Hepatocyte (in vitro differentiated cells): ENCODE measurements around the gene NUP62. TPM values are rescaled to one million over a fixed set of nuclear protein-coding genes. Genes with fewer than 3 reads are reported as not detected.

ENCODE experiments used
- DNase-seq: peaks from one replicate; pipeline ENCODE4 v3.0.0-alpha.2; 2016; ENCODE audit warnings: low spot score
- H2AFZ ChIP-seq: fragments of 200-600 bp; sonication (generic); 2 replicates; pipeline ENCODE4 v1.6.0; 2016; ENCODE audit warnings: antibody characterized with exemption, mild to moderate bottlenecking
- H3K27ac ChIP-seq: fragments of 200-600 bp; sonication (generic); 2 replicates; pipeline ENCODE4 v1.5.1; 2016; ENCODE audit warnings: mild to moderate bottlenecking
- H3K27me3 ChIP-seq: fragments of 200-600 bp; sonication (generic); 2 replicates; pipeline ENCODE4 v1.6.1; 2016
- H3K36me3 ChIP-seq: fragments of 200-600 bp; sonication (generic); replicated peaks from 2 replicates; pipeline ENCODE4 v1.5.1; 2016; ENCODE audit warnings: low read depth; ENCODE audit not compliant: insufficient read depth
- H3K4me1 ChIP-seq: fragments of 200-600 bp; sonication (generic); 2 replicates; pipeline ENCODE4 v1.5.1; 2016; ENCODE audit warnings: mild to moderate bottlenecking, moderate library complexity; ENCODE audit not compliant: insufficient read depth
- H3K4me2 ChIP-seq: fragments of 200-600 bp; sonication (generic); 2 replicates; pipeline ENCODE4 v1.6.0; 2016
- H3K4me3 ChIP-seq: fragments of 200-600 bp; sonication (generic); 2 replicates; pipeline ENCODE4 v1.5.1; 2016; ENCODE audit warnings: mild to moderate bottlenecking
- H3K79me2 ChIP-seq: fragments of 200-600 bp; sonication (generic); 2 replicates; pipeline ENCODE4 v1.6.0; 2017; ENCODE audit warnings: mild to moderate bottlenecking
- H3K9me2 ChIP-seq: fragments of 200-600 bp; sonication (generic); replicated peaks from 2 replicates; pipeline ENCODE4 v1.6.0; 2017; ENCODE audit warnings: mild to moderate bottlenecking; ENCODE audit not compliant: insufficient read depth
- H3K9me3 ChIP-seq: fragments of 200-600 bp; sonication (generic); 2 replicates; pipeline ENCODE4 v1.5.1; 2016; ENCODE audit warnings: low read depth, mild to moderate bottlenecking
- H4K20me1 ChIP-seq: fragments of 200-600 bp; sonication (generic); 2 replicates; pipeline ENCODE4 v1.6.0; 2016; ENCODE audit warnings: mild to moderate bottlenecking; ENCODE audit not compliant: insufficient read depth, poor library complexity, severe bottlenecking
- CTCF ChIP-seq: fragments of 200-600 bp; sonication (generic); IDR thresholded peaks from 2 replicates; pipeline ENCODE4 v1.5.1; 2016; ENCODE audit warnings: antibody characterized with exemption, mild to moderate bottlenecking; ENCODE audit not compliant: poor library complexity
- EZH2 ChIP-seq: fragments of 200-600 bp; sonication (generic); IDR thresholded peaks from 2 replicates; pipeline ENCODE4 v1.6.1; 2016; ENCODE audit warnings: antibody characterized with exemption, mild to moderate bottlenecking, borderline replicate concordance
- EZH2phosphoT487 ChIP-seq: fragments of 200-600 bp; sonication (generic); IDR thresholded peaks from one replicate; pipeline ENCODE4 v1.6.1; 2018; ENCODE audit warnings: antibody characterized with exemption, mild to moderate bottlenecking, low read depth, moderate library complexity; ENCODE audit not compliant: unreplicated experiment, severe bottlenecking
- WGBS: methylation state at CpG from one replicate; pipeline ENCODE4 v1.1.6; 2016; ENCODE audit warnings: low lambda C conversion rate; ENCODE audit errors: missing lambda C conversion rate; 5-methylcytosine and 5-hydroxymethylcytosine counted together
- polyA plus RNA-seq: library from polyadenylated mRNA; unstranded; fragments of >200 nt; fragmentation: Nextera tagmentation; extraction: Ambion mirVana; gene quantifications from 2 replicates; pipeline ENCODE4 v1.2.1, GENCODE V29; 2016
- total RNA-seq: library from RNA; depleted of rRNA; stranded (reverse); fragments of >200 nt; gene quantifications from 2 replicates; pipeline ENCODE4 v1.2.3, GENCODE V29; 2014

NUP62 gene
- total and polyA plus RNA-seq, 2 experiments from 2014 or later: 33.5 to 33.8 TPM

GRCh38 chr19:49863254-49863934, 65.9 kb downstream of the NUP62 start:
- 94% methylated on average over 24 of the region's 24 CpGs for WGBS
- Histone ChIP-seq H3K9me2 (no peaks in the 10 kb centered on the region), H3K27ac (no peak overlapping the region), H3K9me3 (no peaks in the 10 kb centered on the region), H2AFZ (no peak overlapping the region), H3K4me2 (no peak overlapping the region), H3K4me3 (no peak overlapping the region), H3K4me1 (peaks cover 18% of the 10 kb centered on the region), H3K27me3 (no peaks in the 10 kb centered on the region), H4K20me1 (peaks cover 10% of the 10 kb centered on the region), H3K36me3 (no peaks in the 10 kb centered on the region), H3K79me2 (peaks cover 28% of the 10 kb centered on the region)
- TF ChIP-seq EZH2phosphoT487 (no peak), CTCF (no peak), EZH2 (no peak)
- DNase-seq: no peak

DNA sequence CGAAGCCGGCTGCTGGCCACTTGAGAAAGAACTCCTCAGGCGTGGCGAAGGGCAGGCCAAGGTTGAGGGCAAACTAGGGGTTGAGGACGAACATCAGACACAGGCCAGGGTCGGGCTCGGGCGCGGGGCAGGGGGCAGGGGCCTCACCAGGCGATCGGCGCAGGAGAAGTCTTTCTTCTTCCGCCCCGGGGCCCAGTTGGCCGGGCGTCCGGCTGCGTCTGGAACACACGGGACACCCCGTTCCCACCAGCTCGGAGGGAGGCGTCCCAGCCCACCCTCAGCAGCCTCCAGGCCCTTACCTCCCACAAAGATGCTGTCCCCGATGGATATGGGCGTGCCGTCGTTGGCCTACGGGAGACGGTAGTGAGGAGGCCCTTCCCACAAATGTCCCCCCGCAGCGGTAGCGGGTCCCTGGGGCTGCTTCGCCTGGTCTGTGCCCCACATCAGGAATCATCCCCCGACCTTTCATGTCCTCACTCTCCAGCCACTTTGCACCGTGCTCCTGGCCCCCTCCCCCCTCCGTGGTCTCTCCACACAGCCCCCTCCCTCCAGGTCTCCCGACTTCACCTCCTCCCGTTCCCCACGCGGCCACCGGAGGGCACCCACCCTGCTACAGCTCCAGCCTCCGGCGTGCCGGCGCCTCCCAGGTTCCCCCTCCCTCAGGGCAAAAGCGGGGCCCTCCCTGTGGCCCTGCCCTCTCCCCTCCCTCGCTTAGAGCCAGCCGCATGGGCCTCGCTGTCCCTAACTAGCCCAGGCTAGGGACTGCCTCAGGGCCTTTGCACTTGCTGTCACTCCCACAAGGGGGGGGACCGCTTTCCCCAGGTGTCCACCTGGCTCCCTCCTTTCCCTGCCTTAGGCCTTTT, 66.7 kb downstream of the NUP62 start:
- Histone ChIP-seq H4K20me1 (peaks cover 13% of the 10 kb centered on the region), H3K36me3 (no peaks in the 10 kb centered on the region), H3K27me3 (no peaks in the 10 kb centered on the region), H3K4me1 (peaks cover 13% of the 10 kb centered on the region), H3K4me2 (no peak overlapping the region), H3K9me2 (no peaks in the 10 kb centered on the region), H3K79me2 (peaks cover 28% of the 10 kb centered on the region), H3K4me3 (no peak overlapping the region), H3K9me3 (no peaks in the 10 kb centered on the region), H2AFZ (no peak overlapping the region), H3K27ac (no peak overlapping the region)
- TF ChIP-seq CTCF (peak; percentile 20), EZH2 (no peak)
- WGBS: 87% methylated on average over 29 of the region's 49 CpGs
- no peak for DNase-seq

GRCh38 chr19:49861541-49862378, 67.5 kb downstream of the NUP62 start:
- Histone ChIP-seq H4K20me1 (peaks cover 21% of the 10 kb centered on the region), H2AFZ (no peak overlapping the region), H3K27ac (peak overlapping the region; percentile 58), H3K79me2 (peaks cover 28% of the 10 kb centered on the region), H3K4me1 (peaks cover 13% of the 10 kb centered on the region), H3K27me3 (no peaks in the 10 kb centered on the region), H3K9me2 (no peaks in the 10 kb centered on the region), H3K36me3 (no peaks in the 10 kb centered on the region), H3K4me2 (no peak overlapping the region), H3K4me3 (no peak overlapping the region), H3K9me3 (no peaks in the 10 kb centered on the region)
- 92% methylated on average over 38 of the region's 60 CpGs for WGBS
- TF ChIP-seq EZH2phosphoT487 (no peak), CTCF (no peak), EZH2 (no peak)
- DNase-seq: no peak
